Stimulated activated CD4-positive, alpha-beta T cell treated with anti-CD3 and anti-CD28 coated beads, Interleukin-15, amount 100 ng/mL, for 48 hours (primary cell): Measurements from ENCODE around the gene FABP7.
"Not testable (repeated sequence)": the region's sequence is repeated elsewhere in the genome, so short reads cannot be mapped to it uniquely, and the experiment has no call there.

Experiments
- DNase-seq, 2 donors: peaks; one replicate each; pipeline ENCODE4 v3.0.0-alpha.2; 2020; ENCODE audit warnings: low read depth in 2 of 2

FABP7 gene

DNA sequence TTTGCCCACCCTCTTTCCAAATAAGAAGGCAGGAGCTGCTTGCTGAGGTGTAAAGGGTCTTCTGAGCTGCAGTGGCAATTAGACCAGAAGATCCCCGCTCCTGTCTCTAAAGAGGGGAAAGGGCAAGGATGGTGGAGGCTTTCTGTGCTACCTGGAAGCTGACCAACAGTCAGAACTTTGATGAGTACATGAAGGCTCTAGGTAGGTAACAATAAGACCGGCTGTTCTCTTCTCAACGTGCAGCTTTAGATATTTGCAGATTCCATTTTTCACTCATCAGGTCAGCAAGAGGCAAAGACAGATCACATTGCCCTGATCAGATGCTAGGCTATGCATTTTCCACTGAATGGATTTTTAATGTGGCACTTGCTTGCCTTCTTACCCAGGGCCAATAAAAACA is at the start of gene FABP7:
Gene FABP7, plus strand, starts transcription at position 50 of the 400 bp plus-strand sequence. Its CDS starts 79 bp downstream, at position 129.
- DNase-seq, result no peak

- DNase-seq, result no peak
These were observed 49.2 kb upstream of the FABP7 start for GRCh38 chr6:122730334-122730733.

GRCh38 chr6:122730775-122731386 is 48.6 kb upstream of the FABP7 start:
- no peak for DNase-seq

DNA sequence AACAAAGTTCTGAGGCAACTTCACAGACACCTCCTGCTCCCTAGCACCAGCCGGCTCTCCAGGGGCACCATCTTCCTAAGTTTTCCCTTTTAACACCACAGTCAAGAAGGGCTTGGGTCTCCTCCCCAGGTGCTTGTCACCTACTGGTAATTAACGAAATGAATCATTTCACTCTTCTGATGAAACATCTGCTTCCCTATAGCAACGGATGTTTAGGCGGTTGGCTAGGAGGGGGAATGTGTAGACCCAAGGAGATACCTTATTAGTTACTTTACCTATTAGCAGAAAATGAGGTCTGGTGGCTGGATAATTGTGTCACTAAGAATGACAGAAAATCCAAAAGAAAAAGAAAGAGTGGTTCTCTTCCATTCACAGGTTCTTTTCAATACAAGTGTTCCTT is 46.3 kb upstream of the FABP7 start:
- DNase-seq, result no peak

- DNase-seq, result no peak
These were observed 44.8 kb upstream of the FABP7 start for GRCh38 chr6:122734529-122735395.

DNA sequence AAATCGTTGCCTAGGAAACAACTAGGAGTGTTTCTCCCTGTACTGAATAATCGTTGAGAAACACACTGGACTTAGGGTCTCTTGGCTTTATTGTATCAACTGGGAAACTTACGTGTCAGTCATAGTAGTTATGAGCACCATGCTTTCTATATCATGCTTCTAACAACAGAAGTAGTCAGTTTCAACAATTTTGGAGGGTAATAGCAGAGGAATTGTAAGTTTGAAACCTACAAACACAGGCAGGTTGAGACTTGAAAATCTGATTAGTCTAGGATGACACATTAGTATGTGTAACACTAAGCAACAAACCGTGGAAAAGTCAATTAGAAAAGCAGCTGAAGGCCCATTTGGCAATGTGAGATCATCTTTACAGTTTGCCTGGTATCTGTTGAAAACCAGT is 43.9 kb upstream of the FABP7 start:
- no peak for DNase-seq

- no peak for DNase-seq
These were observed 43.4 kb upstream of the FABP7 start for GRCh38 chr6:122736163-122736562.

GRCh38 chr6:122736616-122737015 is 42.9 kb upstream of the FABP7 start:
- DNase-seq, result no peak

DNA sequence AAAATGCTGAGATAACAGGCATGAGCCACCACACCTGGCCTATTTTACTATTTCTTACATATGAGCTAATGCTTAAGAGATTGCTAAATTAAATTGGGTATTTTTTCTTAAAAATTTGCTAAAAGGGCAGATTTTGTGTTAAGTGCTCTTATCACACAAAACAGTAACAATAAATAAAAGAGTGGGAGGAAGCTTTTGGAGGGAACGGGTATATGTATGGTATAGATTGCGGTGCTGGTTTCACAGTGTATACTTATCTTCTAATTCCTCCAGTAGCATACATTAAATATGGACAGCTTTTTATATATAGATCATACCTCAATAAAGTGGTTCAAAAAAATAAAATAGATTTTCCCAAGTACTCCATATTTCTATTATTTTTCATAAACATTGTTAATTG is 39.4 kb upstream of the FABP7 start:
- DNase-seq, result no peak

DNA sequence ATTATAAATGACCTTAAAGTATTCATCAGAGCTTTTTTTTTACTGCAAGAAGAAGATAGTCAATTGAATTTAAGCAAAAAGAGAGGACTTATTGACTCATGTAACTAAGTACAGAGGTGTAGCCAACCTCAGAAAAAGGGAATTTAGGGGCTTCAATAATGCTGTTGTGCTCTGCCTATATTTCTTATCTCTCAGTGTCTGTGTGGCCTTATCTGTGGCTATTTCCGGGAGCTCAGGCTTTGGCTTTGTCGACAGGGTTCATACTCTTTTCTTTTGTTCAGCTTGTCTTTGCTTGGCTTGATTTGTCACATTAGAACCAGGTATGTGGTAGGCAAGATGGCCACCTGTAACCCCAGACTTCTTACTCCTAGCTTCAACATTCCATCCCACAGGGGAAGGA is 38.6 kb upstream of the FABP7 start:
- no peak for DNase-seq

DNA sequence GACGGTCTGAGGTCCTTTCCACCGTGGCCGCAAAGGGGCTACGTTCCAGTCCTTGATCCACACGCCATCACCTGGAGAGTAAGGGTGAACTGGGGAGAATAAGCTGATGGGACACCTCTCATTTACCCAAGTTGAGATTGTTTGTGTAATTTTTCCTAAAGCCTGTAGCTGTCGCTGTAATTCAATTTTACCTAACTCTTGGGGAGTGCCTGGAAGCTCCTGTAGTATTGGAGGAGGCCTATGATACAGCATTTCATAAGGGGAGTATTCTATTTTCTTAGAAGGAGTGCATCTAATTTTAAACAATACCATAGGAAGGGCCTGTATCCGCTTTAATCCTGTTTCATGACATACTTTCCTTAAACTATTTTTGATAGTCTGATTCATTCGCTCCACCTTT is 35.3 kb upstream of the FABP7 start:
- not testable (repeated sequence) for DNase-seq

DNA sequence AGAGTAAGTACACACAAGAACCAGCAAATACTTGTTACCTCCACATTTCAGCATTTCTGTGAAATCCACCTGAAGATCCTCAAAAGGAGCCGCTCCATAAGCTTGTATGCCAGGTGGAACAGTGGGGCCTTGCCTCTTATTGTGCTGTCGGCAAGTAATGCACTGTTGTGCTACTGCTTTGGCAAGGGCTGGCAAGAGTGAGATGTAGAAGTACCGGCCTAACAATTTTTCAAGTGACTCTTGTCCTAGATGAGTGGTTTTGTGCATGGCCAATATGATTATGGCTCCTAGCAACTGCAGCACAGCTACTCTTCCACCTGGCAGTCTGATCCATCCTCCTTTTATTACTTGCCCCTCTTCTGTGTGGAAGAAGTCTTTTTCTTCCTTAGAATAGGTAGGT is 34.7 kb upstream of the FABP7 start:
- not testable (repeated sequence) for DNase-seq

- DNase-seq, result no peak
These were observed 32.8 kb upstream of the FABP7 start for GRCh38 chr6:122746688-122747087.

GRCh38 chr6:122747573-122747972 is 31.9 kb upstream of the FABP7 start:
- no peak for DNase-seq

GRCh38 chr6:122748945-122749344 is 30.6 kb upstream of the FABP7 start:
- not testable (repeated sequence) for DNase-seq

GRCh38 chr6:122749451-122750050 is 30.0 kb upstream of the FABP7 start:
- no peak for DNase-seq

GRCh38 chr6:122751326-122751725 is 28.2 kb upstream of the FABP7 start:
- no peak for DNase-seq

- DNase-seq, result no peak
These were observed 27.1 kb upstream of the FABP7 start for GRCh38 chr6:122752459-122752858.

GRCh38 chr6:122753000-122753687 is 26.4 kb upstream of the FABP7 start:
- no peak for DNase-seq

GRCh38 chr6:122753688-122754056 is 25.8 kb upstream of the FABP7 start:
- no peak for DNase-seq

- no peak for DNase-seq
These were observed 25.3 kb upstream of the FABP7 start for GRCh38 chr6:122754191-122754731.

GRCh38 chr6:122755901-122756300 is 23.6 kb upstream of the FABP7 start:
- no peak for DNase-seq
